Measurements from ENCODE around the gene DDX24. TPM values are rescaled to one million over a fixed set of nuclear protein-coding genes. Genes with fewer than 3 reads are reported as not detected.

The DDX24 gene
- total RNA-seq, 4 donors from 2014 or later: 107 to 134 (median 108) TPM

DNA sequence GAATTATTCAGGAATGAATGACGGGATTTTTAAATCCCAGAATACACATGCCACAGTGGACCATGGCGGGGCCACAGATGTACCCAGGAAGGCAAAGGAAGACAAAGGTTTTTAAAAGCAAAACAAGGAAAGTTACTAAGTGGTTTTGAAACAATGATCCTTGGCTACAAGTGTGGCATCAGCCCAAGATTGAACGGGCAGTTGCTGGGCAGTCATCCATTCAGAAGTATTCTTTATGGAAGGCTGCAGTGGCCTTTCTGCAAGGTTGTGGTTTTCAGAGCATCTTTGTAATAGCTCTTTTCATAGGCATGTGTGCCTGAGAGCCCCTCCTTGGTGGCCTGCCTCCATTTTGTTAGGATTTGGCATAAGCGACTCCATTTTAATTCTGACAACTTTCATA is 16.1 kb upstream of the DDX24 start:
- H3K27me3 ChIP-seq: no peaks in the 10 kb centered on the region
- H3K27ac ChIP-seq: no peak overlapping the region
- H3K4me1 ChIP-seq: peaks cover 7% of the 10 kb centered on the region
- no peak for TF ChIP-seq POLR2A (IDR thresholded peaks at IDR 0.05)
- TF ChIP-seq, protein P1, sequence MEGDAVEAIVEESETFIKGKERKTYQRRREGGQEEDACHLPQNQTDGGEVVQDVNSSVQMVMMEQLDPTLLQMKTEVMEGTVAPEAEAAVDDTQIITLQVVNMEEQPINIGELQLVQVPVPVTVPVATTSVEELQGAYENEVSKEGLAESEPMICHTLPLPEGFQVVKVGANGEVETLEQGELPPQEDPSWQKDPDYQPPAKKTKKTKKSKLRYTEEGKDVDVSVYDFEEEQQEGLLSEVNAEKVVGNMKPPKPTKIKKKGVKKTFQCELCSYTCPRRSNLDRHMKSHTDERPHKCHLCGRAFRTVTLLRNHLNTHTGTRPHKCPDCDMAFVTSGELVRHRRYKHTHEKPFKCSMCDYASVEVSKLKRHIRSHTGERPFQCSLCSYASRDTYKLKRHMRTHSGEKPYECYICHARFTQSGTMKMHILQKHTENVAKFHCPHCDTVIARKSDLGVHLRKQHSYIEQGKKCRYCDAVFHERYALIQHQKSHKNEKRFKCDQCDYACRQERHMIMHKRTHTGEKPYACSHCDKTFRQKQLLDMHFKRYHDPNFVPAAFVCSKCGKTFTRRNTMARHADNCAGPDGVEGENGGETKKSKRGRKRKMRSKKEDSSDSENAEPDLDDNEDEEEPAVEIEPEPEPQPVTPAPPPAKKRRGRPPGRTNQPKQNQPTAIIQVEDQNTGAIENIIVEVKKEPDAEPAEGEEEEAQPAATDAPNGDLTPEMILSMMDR (IDR thresholded peaks at IDR 0.05): no peak
- TF ChIP-seq EP300 (IDR thresholded peaks at IDR 0.05): no peak
- TF ChIP-seq POLR2AphosphoS5 (IDR thresholded peaks at IDR 0.05): no peak
- DNase-seq (ENCODE audit: low spot score in 2 of 2): no peak
- no peak overlapping the region for H3K4me3 ChIP-seq
- H3K36me3 ChIP-seq: no peaks in the 10 kb centered on the region
- WGBS: 95% methylated on average over 4 of the region's 4 CpGs
- H3K9me3 ChIP-seq: no peaks in the 10 kb centered on the region

GRCh38 chr14:94093418-94093817 is 12.4 kb upstream of the DDX24 start:
- WGBS: 97% methylated on average over 2 of the region's 2 CpGs
- Histone ChIP-seq H3K9me3 (no peaks in the 10 kb centered on the region), H3K4me3 (no peak overlapping the region), H3K4me1 (peaks cover 2% of the 10 kb centered on the region), H3K36me3 (no peaks in the 10 kb centered on the region), H3K27ac (no peak overlapping the region), H3K27me3 (no peaks in the 10 kb centered on the region)
- TF ChIP-seq, protein P1 (IDR thresholded peaks at IDR 0.05): no peak
- TF ChIP-seq EP300 (IDR thresholded peaks at IDR 0.05) (no peak), POLR2AphosphoS5 (IDR thresholded peaks at IDR 0.05) (no peak), POLR2A (IDR thresholded peaks at IDR 0.05) (no peak)
- DNase-seq (ENCODE audit: low spot score in 2 of 2): no peak

DNA sequence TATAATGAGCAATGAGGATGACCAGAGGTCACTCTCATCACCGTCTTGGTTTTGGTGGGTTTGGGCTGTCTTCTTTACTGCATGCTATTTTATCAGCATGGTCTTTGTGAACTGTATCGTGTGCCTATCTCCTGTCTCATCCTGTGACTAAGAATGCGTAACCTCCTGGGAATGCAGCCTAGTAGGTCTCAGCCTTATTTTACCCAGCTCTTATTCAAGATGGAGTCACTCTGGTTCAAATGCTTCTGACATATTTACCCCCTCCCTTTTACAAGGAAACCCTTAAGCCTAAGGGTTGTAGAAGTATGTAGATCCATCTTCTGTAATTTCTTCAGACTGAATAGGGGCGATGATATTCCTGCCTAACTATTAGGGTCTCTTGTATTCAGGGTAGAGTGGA is 8.5 kb upstream of the DDX24 start:
- no peak for DNase-seq (ENCODE audit: low spot score in 2 of 2)
- Histone ChIP-seq H3K9me3 (no peaks in the 10 kb centered on the region), H3K4me1 (no peaks in the 10 kb centered on the region), H3K36me3 (no peaks in the 10 kb centered on the region), H3K27ac (no peak overlapping the region), H3K27me3 (no peaks in the 10 kb centered on the region), H3K4me3 (no peak overlapping the region)
- TF ChIP-seq POLR2A (IDR thresholded peaks at IDR 0.05): no peak
- TF ChIP-seq POLR2AphosphoS5 (IDR thresholded peaks at IDR 0.05): no peak
- no peak for TF ChIP-seq EP300 (IDR thresholded peaks at IDR 0.05)
- TF ChIP-seq, protein P1 (IDR thresholded peaks at IDR 0.05): no peak
- WGBS: 95% methylated on average over 4 of the region's 4 CpGs

- Histone ChIP-seq H3K4me1 (no peaks in the 10 kb centered on the region), H3K27me3 (no peaks in the 10 kb centered on the region), H3K9me3 (no peaks in the 10 kb centered on the region), H3K27ac (no peak overlapping the region), H3K4me3 (no peak overlapping the region), H3K36me3 (no peaks in the 10 kb centered on the region)
- WGBS: 71% methylated on average over 5 of the region's 5 CpGs
- no peak for TF ChIP-seq POLR2AphosphoS5 (IDR thresholded peaks at IDR 0.05)
- no peak for TF ChIP-seq POLR2A (IDR thresholded peaks at IDR 0.05)
- TF ChIP-seq, protein P1 (IDR thresholded peaks at IDR 0.05): no peak
- TF ChIP-seq EP300 (IDR thresholded peaks at IDR 0.05): no peak
- DNase-seq (ENCODE audit: low spot score in 2 of 2): no peak
Measured at GRCh38 chr14:94088516-94088915, 7.5 kb upstream of the DDX24 start.

- Histone ChIP-seq H3K27ac (no peak overlapping the region), H3K4me3 (no peak overlapping the region), H3K9me3 (no peaks in the 10 kb centered on the region), H3K36me3 (no peaks in the 10 kb centered on the region), H3K4me1 (no peaks in the 10 kb centered on the region), H3K27me3 (no peaks in the 10 kb centered on the region)
- 50% methylated on average over 4 of the region's 4 CpGs for WGBS
- no peak for DNase-seq (ENCODE audit: low spot score in 2 of 2)
- TF ChIP-seq, protein P1 (IDR thresholded peaks at IDR 0.05): no peak
- TF ChIP-seq POLR2A (IDR thresholded peaks at IDR 0.05): no peak
- TF ChIP-seq POLR2AphosphoS5 (IDR thresholded peaks at IDR 0.05): no peak
- TF ChIP-seq EP300 (IDR thresholded peaks at IDR 0.05): no peak
Measured at GRCh38 chr14:94087891-94088290, 6.9 kb upstream of the DDX24 start.

Data from suprapubic skin (tissue), 4 donors.